ENCODE results near the gene AGRN.
"Not testable (repeated sequence)": the region's sequence is repeated elsewhere in the genome, so short reads cannot be mapped to it uniquely, and the experiment has no call there.

Gene AGRN

GRCh38 chr1:1094981-1095380 is 75.1 kb downstream of the AGRN start:
- no peak for DNase-seq

- DNase-seq: not testable (repeated sequence)
These were observed 76.2 kb downstream of the AGRN start for GRCh38 chr1:1096136-1096535.

DNA sequence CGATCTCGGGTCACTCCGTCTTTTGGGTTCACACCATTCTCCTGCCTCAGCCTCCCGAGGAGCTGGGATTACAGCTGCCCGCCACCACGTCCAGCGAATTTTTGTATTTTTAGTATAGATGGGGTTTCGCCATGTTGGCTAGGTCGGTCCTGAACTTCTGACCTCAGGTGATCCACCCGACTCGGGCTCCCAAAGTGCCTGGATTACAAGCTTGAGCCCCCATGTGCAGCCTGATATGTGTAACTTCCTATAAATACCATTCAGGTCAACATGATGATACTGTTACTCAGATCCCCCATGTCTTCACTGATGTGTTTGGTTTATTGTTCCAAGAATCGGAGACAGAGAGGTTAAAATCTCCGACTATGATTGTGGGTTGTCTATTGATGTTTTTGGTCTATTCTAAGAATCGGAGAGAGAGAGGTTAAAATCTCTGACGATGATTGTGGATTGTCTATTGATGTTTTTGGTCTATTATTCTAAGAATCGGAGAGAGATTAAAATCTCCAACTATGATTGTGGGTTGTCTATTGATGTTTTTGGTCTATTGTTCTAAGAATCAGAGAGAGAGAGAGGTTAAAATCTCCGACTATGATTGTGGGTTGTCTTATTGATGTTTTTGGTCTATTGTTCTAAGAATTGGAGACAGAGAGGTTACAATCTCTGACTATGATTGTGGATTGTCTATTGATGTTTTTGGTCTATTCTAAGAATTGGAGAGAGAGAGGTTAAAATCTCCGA is 78.9 kb downstream of the AGRN start:
- no peak for DNase-seq

DNA sequence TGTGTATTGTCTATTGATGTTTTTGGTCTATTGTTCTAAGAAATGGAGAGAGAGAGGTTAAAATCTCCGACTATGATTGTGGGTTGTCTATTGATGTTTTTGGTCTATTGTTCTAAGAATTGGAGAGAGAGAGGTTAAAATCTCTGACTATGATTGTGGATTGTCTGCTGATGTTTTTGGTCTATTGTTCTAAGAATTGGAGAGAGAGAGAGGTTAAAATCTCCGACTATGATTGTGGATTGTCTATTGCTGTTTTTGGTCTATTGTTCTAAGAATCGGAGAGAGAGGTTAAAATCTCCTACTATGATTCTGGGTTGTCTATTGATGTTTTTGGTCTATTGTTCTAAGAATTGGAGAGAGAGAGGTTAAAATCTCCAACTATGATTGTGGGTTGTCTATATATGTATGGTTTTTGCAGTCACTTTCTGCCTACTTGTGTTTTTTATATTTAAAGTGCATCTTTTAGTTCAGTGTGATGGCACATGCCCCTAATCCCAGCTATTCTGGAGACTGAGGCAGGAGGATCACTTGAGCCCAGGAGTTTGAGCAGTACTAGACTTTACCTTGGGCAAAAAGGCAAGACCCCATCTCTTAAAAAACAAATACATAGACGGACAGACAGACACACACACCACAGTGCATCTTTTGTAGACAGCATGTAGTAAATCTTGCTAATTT is 79.7 kb downstream of the AGRN start:
- DNase-seq: no peak

DNA sequence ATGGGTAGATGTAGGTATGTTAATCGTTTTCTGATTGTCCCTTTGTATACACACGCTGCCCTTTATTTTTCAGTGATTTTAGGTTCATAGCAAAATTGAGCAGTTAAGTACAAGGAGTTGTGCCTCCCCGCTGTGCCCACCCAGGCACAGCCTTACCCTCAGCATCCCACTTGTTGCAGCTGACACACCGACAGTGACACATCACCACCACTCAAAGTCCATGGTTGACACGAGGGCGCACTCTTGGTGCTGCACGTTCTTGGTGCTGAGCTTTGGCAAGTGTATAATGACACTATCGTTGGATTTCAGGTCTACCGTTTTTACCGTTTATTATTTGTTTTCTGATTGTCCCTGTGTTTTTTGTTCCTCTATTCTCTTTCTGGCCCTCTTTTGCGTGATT is 80.4 kb downstream of the AGRN start:
- no peak for DNase-seq

DNA sequence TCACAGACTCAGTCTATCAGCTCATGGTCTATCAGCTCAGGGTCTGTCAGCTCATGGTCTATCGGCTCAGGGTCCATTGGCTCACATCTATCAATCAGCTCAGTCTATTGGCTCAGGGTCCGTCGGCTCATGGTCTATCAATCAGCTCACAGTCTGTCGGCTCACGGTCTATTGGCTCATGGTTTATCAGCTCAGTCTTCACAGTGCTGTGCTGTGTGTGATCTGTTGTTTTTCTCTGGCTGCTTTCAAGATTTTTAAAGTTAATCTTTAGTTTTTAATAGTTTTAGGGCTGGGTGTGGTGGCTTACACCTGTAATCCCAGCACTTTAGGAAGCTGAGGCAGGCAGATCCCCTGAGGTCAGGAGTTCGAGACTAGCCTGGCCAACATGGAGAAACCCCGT is 81.6 kb downstream of the AGRN start:
- no peak for DNase-seq

- not testable (repeated sequence) for DNase-seq
These were observed 84.2 kb downstream of the AGRN start for GRCh38 chr1:1104152-1104551.
